IMR-90 (cell line): Measurements from ENCODE around the gene ERP27. TPM values are rescaled to one million over a fixed set of nuclear protein-coding genes. Genes with fewer than 3 reads are reported as not detected.

ENCODE experiments used
- ATAC-seq: fragments of 200-7000 bp; cut with Tn5 transposase; 2 replicates; pipeline ENCODE4 v1.9.1; 2020; ENCODE audit warnings: low read depth, mild to moderate bottlenecking, moderate library complexity
- BruUV-seq: library from RNA; stranded (reverse); fragments of 400-500 nt; replicated peaks from 2 replicates; lab custom pipeline; 2021; lab: Mats Ljungman, UMichigan
- CTCF ChIA-PET: fragments of 300-600 bp; formaldehyde crosslinking; extraction: SDS; loops from one replicate; lab custom pipeline; 2021; ENCODE audit warnings: antibody characterized with exemption; lab: Yijun Ruan, JAX
- POLR2A ChIA-PET: fragments of 300-600 bp; sonication (Branson Sonifier 250); formaldehyde crosslinking; loops from one replicate; lab custom pipeline; 2022; ENCODE audit warnings: antibody characterized with exemption; ENCODE audit not compliant: unreplicated experiment; lab: Charles Lee
- DNase-seq: peaks from one replicate; pipeline ENCODE4 v3.0.0; 2013
- H2AFZ ChIP-seq: replicated peaks from 2 replicates; pipeline ENCODE3; 2013; ENCODE audit warnings: low read length, mild to moderate bottlenecking; ENCODE audit not compliant: poor library complexity
- H2AK5ac ChIP-seq: 2 replicates; pipeline ENCODE4 v1.6.1; 2013; ENCODE audit warnings: low read depth, low read length, inconsistent platforms
- H2AK9ac ChIP-seq: replicated peaks from 2 replicates; pipeline ENCODE3; 2013; ENCODE audit warnings: mild to moderate bottlenecking, low read depth, low read length, moderate library complexity; ENCODE audit not compliant: poor library complexity
- H2BK120ac ChIP-seq: 2 replicates; pipeline ENCODE4 v1.6.1; 2013; ENCODE audit warnings: low read depth, low read length, inconsistent platforms
- H2BK15ac ChIP-seq: 3 replicates; pipeline ENCODE4 v1.6.1; 2013; ENCODE audit warnings: low read depth, low read length, inconsistent platforms
- H2BK20ac ChIP-seq: 2 replicates; pipeline ENCODE4 v1.6.1; 2013; ENCODE audit warnings: low read depth, mild to moderate bottlenecking, inconsistent platforms, low read length, moderate library complexity
- H2BK5ac ChIP-seq: 2 replicates; pipeline ENCODE4 v1.6.1; 2013; ENCODE audit warnings: mild to moderate bottlenecking, low read depth, low read length, inconsistent platforms; ENCODE audit not compliant: poor library complexity, severe bottlenecking
- H3K14ac ChIP-seq: replicated peaks from 2 replicates; pipeline ENCODE4 v1.6.1; 2013; ENCODE audit warnings: low read depth, low read length, inconsistent platforms
- H3K18ac ChIP-seq: 2 replicates; pipeline ENCODE4 v1.6.1; 2013; ENCODE audit warnings: low read depth, low read length, control low read depth
- H3K23ac ChIP-seq: 2 replicates; pipeline ENCODE4 v1.6.1; 2013; ENCODE audit warnings: low read depth, low read length, inconsistent platforms
- H3K27ac ChIP-seq: 2 replicates; pipeline ENCODE4 v1.5.1; 2013; ENCODE audit warnings: mild to moderate bottlenecking, control low read depth, low read length; ENCODE audit not compliant: insufficient read depth
- H3K27me3 ChIP-seq: 2 replicates; pipeline ENCODE4 v1.6.1; 2013; ENCODE audit warnings: low read length; ENCODE audit not compliant: control insufficient read depth, insufficient read depth
- H3K36me3 ChIP-seq: 2 replicates; pipeline ENCODE4 v1.6.1; 2013; ENCODE audit warnings: low read length, mixed read lengths; ENCODE audit not compliant: control insufficient read depth, insufficient read depth
- H3K4ac ChIP-seq: 2 replicates; pipeline ENCODE4 v1.6.1; 2013; ENCODE audit warnings: low read depth, low read length, inconsistent platforms
- H3K4me1 ChIP-seq: 2 replicates; pipeline ENCODE4 v1.6.1; 2013; ENCODE audit warnings: low read length, mixed read lengths; ENCODE audit not compliant: control insufficient read depth, insufficient read depth
- H3K4me2 ChIP-seq: 2 replicates; pipeline ENCODE4 v1.6.1; 2013; ENCODE audit warnings: low read depth, mild to moderate bottlenecking, control low read depth, low read length, moderate library complexity
- H3K4me3 ChIP-seq: 2 replicates; pipeline ENCODE4 v1.5.1; 2013; ENCODE audit warnings: low read depth, mild to moderate bottlenecking, control low read depth, low read length, moderate library complexity; ENCODE audit not compliant: insufficient read depth
- H3K56ac ChIP-seq: 2 replicates; pipeline ENCODE4 v1.6.1; 2013; ENCODE audit warnings: low read length, inconsistent platforms; ENCODE audit not compliant: insufficient read depth; ENCODE audit errors: extremely low read depth
- H3K79me1 ChIP-seq, 2 experiments: 2 replicates each; pipeline ENCODE4 v1.6.1; 2013; ENCODE audit warnings: low read length in 2 of 2, inconsistent platforms in 1 of 2, low read depth in 1 of 2
- H3K9ac ChIP-seq: 2 replicates; pipeline ENCODE4 v1.6.1; 2013; ENCODE audit warnings: low read depth, low read length, control low read depth
- H3K9me1 ChIP-seq: 2 replicates; pipeline ENCODE4 v1.6.1; 2013; ENCODE audit warnings: low read length, inconsistent platforms; ENCODE audit not compliant: insufficient read depth
- H3K9me3 ChIP-seq: 2 replicates; pipeline ENCODE4 v1.6.1; 2013; ENCODE audit warnings: low read length; ENCODE audit not compliant: control insufficient read depth, insufficient read depth
- H4K20me1 ChIP-seq: 2 replicates; pipeline ENCODE4 v1.6.1; 2013; ENCODE audit warnings: low read length, inconsistent platforms; ENCODE audit not compliant: insufficient read depth
- H4K5ac ChIP-seq: 2 replicates; pipeline ENCODE4 v1.6.1; 2013; ENCODE audit warnings: mild to moderate bottlenecking, low read depth, low read length, control low read depth
- H4K8ac ChIP-seq, 2 experiments: 2 replicates each; pipeline ENCODE4 v1.6.1; 2013; ENCODE audit warnings: low read depth in 2 of 2, low read length in 2 of 2, control low read depth in 1 of 2, inconsistent platforms in 1 of 2
- H4K91ac ChIP-seq: 2 replicates; pipeline ENCODE4 v1.6.1; 2013; ENCODE audit warnings: low read depth, low read length, inconsistent platforms; ENCODE audit not compliant: insufficient read depth
- BHLHE40 ChIP-seq: fragments of 150-350 bp; IDR thresholded peaks from 2 replicates; pipeline ENCODE4 v1.6.1; 2016; ENCODE audit warnings: mild to moderate bottlenecking, low read depth, low read length
- CEBPB ChIP-seq: IDR thresholded peaks from 2 replicates; pipeline ENCODE4 v1.6.1; 2012; ENCODE audit warnings: low read depth, low read length, improper control_type of control experiment
- CHD1 ChIP-seq: IDR thresholded peaks from 2 replicates; pipeline ENCODE4 v1.6.1; 2012; ENCODE audit warnings: low read depth, low read length, improper control_type of control experiment
- ELK1 ChIP-seq: fragments of 150-350 bp; IDR thresholded peaks from 2 replicates; pipeline ENCODE4 v1.6.1; 2016; ENCODE audit warnings: low read depth, mild to moderate bottlenecking, low read length, moderate library complexity, borderline replicate concordance
- FOS ChIP-seq: fragments of 150-350 bp; IDR thresholded peaks from 2 replicates; pipeline ENCODE4 v1.6.1; 2016; ENCODE audit warnings: low read depth, low read length
- MAFK ChIP-seq: IDR thresholded peaks from 2 replicates; pipeline ENCODE4 v1.6.1; 2012; ENCODE audit warnings: low read depth, low read length, improper control_type of control experiment
- MAZ ChIP-seq: IDR thresholded peaks from 2 replicates; pipeline ENCODE4 v1.6.1; 2012; ENCODE audit warnings: low read depth, mild to moderate bottlenecking, low read length, improper control_type of control experiment, moderate library complexity, borderline replicate concordance
- MXI1 ChIP-seq: IDR thresholded peaks from 2 replicates; pipeline ENCODE4 v1.6.1; 2012; ENCODE audit warnings: low read depth, mild to moderate bottlenecking, low read length, moderate library complexity, borderline replicate concordance
- NFE2L2 ChIP-seq: fragments of 150-350 bp; IDR thresholded peaks from 2 replicates; pipeline ENCODE4 v1.6.1; 2016; ENCODE audit warnings: low read depth, mild to moderate bottlenecking, low read length
- POLR2A ChIP-seq: IDR thresholded peaks from 2 replicates; pipeline ENCODE4 v1.6.1; 2012; ENCODE audit warnings: mild to moderate bottlenecking, low read depth, low read length
- RAD21 ChIP-seq: IDR thresholded peaks from 2 replicates; pipeline ENCODE4 v1.6.1; 2012; ENCODE audit warnings: low read length, improper control_type of control experiment
- RCOR1 ChIP-seq: IDR thresholded peaks from 2 replicates; pipeline ENCODE4 v1.6.1; 2012; ENCODE audit warnings: mild to moderate bottlenecking, low read length, improper control_type of control experiment; ENCODE audit not compliant: insufficient replicate concordance
- RFX5 ChIP-seq: IDR thresholded peaks from 2 replicates; pipeline ENCODE4 v1.8.0; 2012; ENCODE audit warnings: low read depth, mild to moderate bottlenecking, low read length, moderate library complexity
- SMC3 ChIP-seq: fragments of 150-350 bp; IDR thresholded peaks from 2 replicates; pipeline ENCODE4 v1.6.1; 2016; ENCODE audit warnings: low read depth, mild to moderate bottlenecking, antibody characterized with exemption, low read length, moderate library complexity
- WGBS, 2 experiments: methylation state at CpG; one replicate each; pipeline versions ENCODE4 v1.1.5 to v1.1.7; 2013; ENCODE audit warnings: missing lambda C conversion rate in 2 of 2; ENCODE audit not compliant: insufficient read length in 1 of 2; ENCODE audit errors: extremely low coverage in 2 of 2; 5-methylcytosine and 5-hydroxymethylcytosine counted together
- dilution Hi-C: fragments of 300-500 bp; cut with HindIII; formaldehyde crosslinking; loops from one replicate; pipeline ENCODE4 v1.14.3; 2018; ENCODE audit warnings: low sequenced_read_pairs; ENCODE audit not compliant: unreplicated experiment
- in situ Hi-C: fragments of 300-500 bp; cut with MboI; formaldehyde crosslinking; loops from 3 replicates; pipeline ENCODE4 v1.14.3; 2019; ENCODE audit warnings: low sequenced_read_pairs, inconsistent platforms, mixed read lengths
- intact Hi-C: fragments of 100-400 bp; cut with micrococcal nuclease; formaldehyde crosslinking; loops from 2 replicates; pipeline ENCODE4 v1.10.0; 2022
- polyA plus RNA-seq, 3 experiments: library from polyadenylated mRNA; depleted of rRNA; stranded (reverse); fragments of >200 nt; gene quantifications; 2 replicates each; pipeline ENCODE4 v1.2.3, GENCODE V29; 2012; ENCODE audit warnings: low replicate concordance in 1 of 3
- total RNA-seq: library from RNA; depleted of rRNA; stranded (reverse); fragments of >200 nt; gene quantifications from 2 replicates; pipeline ENCODE4 v1.2.3, GENCODE V29; 2012
- TF ChIP-seq, protein P1 (sequence below): fragments of 150-350 bp; IDR thresholded peaks from 2 replicates; pipeline ENCODE4 v1.6.1; 2017; ENCODE audit warnings: mild to moderate bottlenecking, antibody characterized with exemption, low read length, low read depth
- TF ChIP-seq, protein P2 (sequence below): conservative IDR thresholded peaks from 2 replicates; pipeline ENCODE4 v1.5.1; 2012; ENCODE audit warnings: mild to moderate bottlenecking, low read depth, low read length, improper control_type of control experiment

Gene ERP27
- total and polyA plus RNA-seq, 2 of the 4 experiments (the other 2 are of a cell fraction) = not detected

GRCh38 chr12:14964406-14964805 lies 26.1 kb upstream of the ERP27 start:
- ChIA-PET POLR2A (no interaction called here), CTCF (no interaction called here)

More at GRCh38 chr12:14964406-14964805, 26.1 kb upstream of the ERP27 start:
- Histone ChIP-seq H3K36me3 (no peaks in the 10 kb centered on the region), H4K8ac (no peak overlapping the region), H3K56ac (no peak overlapping the region), H3K79me1 (no peaks in the 10 kb centered on the region), H3K9ac (no peak overlapping the region), H4K20me1 (no peaks in the 10 kb centered on the region), H3K9me3 (no peaks in the 10 kb centered on the region), H3K4ac (no peak overlapping the region), H3K14ac (no peak overlapping the region), H3K27me3 (no peaks in the 10 kb centered on the region), H4K5ac (no peak overlapping the region), H2AFZ (no peak overlapping the region), H3K4me3 (no peak overlapping the region), H3K27ac (no peak overlapping the region), H2AK9ac (no peak overlapping the region), H2BK15ac (no peak overlapping the region), H3K23ac (no peak overlapping the region), H3K18ac (no peak overlapping the region), H3K4me2 (no peak overlapping the region), H2BK20ac (no peak overlapping the region), H2BK5ac (no peak overlapping the region), H2BK120ac (no peak overlapping the region), H3K9me1 (peaks cover 3% of the 10 kb centered on the region; the same call in 1 of the 2 replicates), H4K91ac (no peak overlapping the region), H2AK5ac (no peak overlapping the region), H3K4me1 (no peaks in the 10 kb centered on the region; the same call in 1 of the 2 replicates)
- intact Hi-C loops (no loop called here), in situ Hi-C loops (no loop called here), dilution Hi-C loops (no loop called here)
- no peak for ATAC-seq
- no peak for DNase-seq
- no CpG with 5 or more reads among the region's 2 CpGs for WGBS, 2 experiments
- TF ChIP-seq CEBPB (no peak), RAD21 (no peak), SMC3 (no peak), MXI1 (no peak), RCOR1 (no peak), MAZ (no peak), MAFK (no peak), ELK1 (no peak), NFE2L2 (no peak), RFX5 (no peak), CHD1 (no peak), BHLHE40 (no peak), FOS (no peak), POLR2A (no peak)
- TF ChIP-seq, protein P1, sequence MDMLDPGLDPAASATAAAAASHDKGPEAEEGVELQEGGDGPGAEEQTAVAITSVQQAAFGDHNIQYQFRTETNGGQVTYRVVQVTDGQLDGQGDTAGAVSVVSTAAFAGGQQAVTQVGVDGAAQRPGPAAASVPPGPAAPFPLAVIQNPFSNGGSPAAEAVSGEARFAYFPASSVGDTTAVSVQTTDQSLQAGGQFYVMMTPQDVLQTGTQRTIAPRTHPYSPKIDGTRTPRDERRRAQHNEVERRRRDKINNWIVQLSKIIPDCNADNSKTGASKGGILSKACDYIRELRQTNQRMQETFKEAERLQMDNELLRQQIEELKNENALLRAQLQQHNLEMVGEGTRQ = no peak
- TF ChIP-seq, protein P2, sequence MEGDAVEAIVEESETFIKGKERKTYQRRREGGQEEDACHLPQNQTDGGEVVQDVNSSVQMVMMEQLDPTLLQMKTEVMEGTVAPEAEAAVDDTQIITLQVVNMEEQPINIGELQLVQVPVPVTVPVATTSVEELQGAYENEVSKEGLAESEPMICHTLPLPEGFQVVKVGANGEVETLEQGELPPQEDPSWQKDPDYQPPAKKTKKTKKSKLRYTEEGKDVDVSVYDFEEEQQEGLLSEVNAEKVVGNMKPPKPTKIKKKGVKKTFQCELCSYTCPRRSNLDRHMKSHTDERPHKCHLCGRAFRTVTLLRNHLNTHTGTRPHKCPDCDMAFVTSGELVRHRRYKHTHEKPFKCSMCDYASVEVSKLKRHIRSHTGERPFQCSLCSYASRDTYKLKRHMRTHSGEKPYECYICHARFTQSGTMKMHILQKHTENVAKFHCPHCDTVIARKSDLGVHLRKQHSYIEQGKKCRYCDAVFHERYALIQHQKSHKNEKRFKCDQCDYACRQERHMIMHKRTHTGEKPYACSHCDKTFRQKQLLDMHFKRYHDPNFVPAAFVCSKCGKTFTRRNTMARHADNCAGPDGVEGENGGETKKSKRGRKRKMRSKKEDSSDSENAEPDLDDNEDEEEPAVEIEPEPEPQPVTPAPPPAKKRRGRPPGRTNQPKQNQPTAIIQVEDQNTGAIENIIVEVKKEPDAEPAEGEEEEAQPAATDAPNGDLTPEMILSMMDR = no peak
- no TSS peak for BruUV-seq
